Liver (tissue), 9 donors: ENCODE measurements around the gene ENTR1. TPM values are rescaled to one million over a fixed set of nuclear protein-coding genes. Genes with fewer than 3 reads are reported as not detected.

Source experiments
- DNase-seq: peaks from one replicate; pipeline ENCODE4 v3.0.0-alpha.2; 2017; ENCODE audit warnings: low spot score
- H3K27ac ChIP-seq, 2 donors: one replicate each; pipeline ENCODE4 v1.7.0; 2013; ENCODE audit warnings: inconsistent platforms in 2 of 2, low read length in 2 of 2, control low read depth in 1 of 2, low read depth in 1 of 2, mild to moderate bottlenecking in 1 of 2
- H3K27me3 ChIP-seq, 4 donors: one replicate each; pipeline versions ENCODE4 v1.6.1 to v1.7.0; 2013; ENCODE audit warnings: low read length in 3 of 4, inconsistent platforms in 1 of 4, mild to moderate bottlenecking in 1 of 4, moderate library complexity in 1 of 4; ENCODE audit not compliant: control insufficient read depth in 4 of 4, insufficient read depth in 4 of 4
- H3K36me3 ChIP-seq, 4 donors: one replicate each; pipeline versions ENCODE4 v1.6.1 to v1.7.0; 2013; ENCODE audit warnings: low read length in 3 of 4, mild to moderate bottlenecking in 3 of 4, low read depth in 1 of 4, moderate library complexity in 1 of 4; ENCODE audit not compliant: control insufficient read depth in 4 of 4, insufficient read depth in 3 of 4
- H3K4me1 ChIP-seq, 4 donors: one replicate each; pipeline versions ENCODE4 v1.6.1 to v1.7.0; 2013; ENCODE audit warnings: low read length in 3 of 4, mild to moderate bottlenecking in 3 of 4, moderate library complexity in 1 of 4; ENCODE audit not compliant: control insufficient read depth in 4 of 4, insufficient read depth in 4 of 4
- H3K4me3 ChIP-seq, 3 donors: one replicate each; pipeline versions ENCODE4 v1.6.1 to v1.7.0; 2013; ENCODE audit warnings: low read length in 3 of 3, control low read depth in 1 of 3, low read depth in 1 of 3, mild to moderate bottlenecking in 1 of 3
- H3K9ac ChIP-seq, 2 donors: one replicate each; pipeline ENCODE4 v1.7.0; 2013; ENCODE audit warnings: low read length in 2 of 2, mild to moderate bottlenecking in 2 of 2, moderate library complexity in 2 of 2, control low read depth in 1 of 2, low read depth in 1 of 2
- H3K9me3 ChIP-seq, 4 donors: one replicate each; pipeline versions ENCODE4 v1.6.1 to v1.7.0; 2013; ENCODE audit warnings: low read length in 3 of 4; ENCODE audit not compliant: control insufficient read depth in 4 of 4
- EGR1 ChIP-seq, 2 donors: IDR thresholded peaks; 2 replicates each; pipeline ENCODE4 v1.6.1; 2016 to 2018; ENCODE audit warnings: antibody characterized with exemption in 2 of 2, low read depth in 2 of 2
- FOXA1 ChIP-seq: IDR thresholded peaks from 2 replicates; pipeline ENCODE4 v1.6.1; 2016; ENCODE audit warnings: antibody characterized with exemption
- FOXA2 ChIP-seq: IDR thresholded peaks from 2 replicates; pipeline ENCODE4 v1.6.1; 2016; ENCODE audit warnings: antibody characterized with exemption
- GABPA ChIP-seq, 2 donors: IDR thresholded peaks in 1 of 2; conservative IDR thresholded peaks in 1 of 2; 2 replicates each; pipeline ENCODE4 v1.6.1; 2016; ENCODE audit warnings: antibody characterized with exemption in 2 of 2, mild to moderate bottlenecking in 1 of 2, moderate library complexity in 1 of 2
- HNF4A ChIP-seq, 2 donors: conservative IDR thresholded peaks; 2 replicates each; pipeline ENCODE4 v1.6.1; 2016; ENCODE audit warnings: antibody characterized with exemption in 2 of 2, mild to moderate bottlenecking in 2 of 2
- HNF4G ChIP-seq: IDR thresholded peaks from 2 replicates; pipeline ENCODE4 v1.6.1; 2016; ENCODE audit warnings: antibody characterized with exemption
- JUND ChIP-seq, 2 donors: IDR thresholded peaks; 2 replicates each; pipeline ENCODE4 v1.6.1; 2016; ENCODE audit warnings: antibody characterized with exemption in 2 of 2
- NR2F2 ChIP-seq: IDR thresholded peaks from 2 replicates; pipeline ENCODE4 v1.6.1; 2016; ENCODE audit warnings: antibody characterized with exemption
- RAD21 ChIP-seq, 2 donors: IDR thresholded peaks; 2 replicates each; pipeline ENCODE4 v1.6.1; 2016; ENCODE audit warnings: antibody characterized with exemption in 2 of 2, mild to moderate bottlenecking in 2 of 2
- RXRA ChIP-seq, 2 donors: IDR thresholded peaks; 2 replicates each; pipeline ENCODE4 v1.6.1; 2017 to 2018; ENCODE audit warnings: antibody characterized with exemption in 2 of 2, mild to moderate bottlenecking in 1 of 2
- SP1 ChIP-seq: IDR thresholded peaks from 2 replicates; pipeline ENCODE4 v1.6.1; 2018; ENCODE audit warnings: antibody characterized with exemption, mild to moderate bottlenecking
- TAF1 ChIP-seq: conservative IDR thresholded peaks from 2 replicates; pipeline ENCODE4 v1.6.1; 2016; ENCODE audit warnings: antibody characterized with exemption, mild to moderate bottlenecking
- YY1 ChIP-seq: IDR thresholded peaks from 2 replicates; pipeline ENCODE4 v1.6.1; 2016; ENCODE audit warnings: antibody characterized with exemption, mild to moderate bottlenecking
- WGBS: extraction: QIAGEN DNeasy Blood & Tissue Kit; methylation state at CpG from one replicate; pipeline ENCODE4 v1.1.7; 2013; 5-methylcytosine and 5-hydroxymethylcytosine counted together
- polyA plus RNA-seq, 2 donors: library from polyadenylated mRNA; stranded (reverse) in 1 of 2; unstranded in 1 of 2; fragments of 200-250 nt in 1 of 2; fragments of >200 nt in 1 of 2; fragmentation: Nextera tagmentation in 1 of 2; extraction: Ambion mirVana in 1 of 2; gene quantifications; one replicate each; pipeline versions ENCODE4 v1.2.1 to v1.2.3, GENCODE V29; 2013 to 2015
- total RNA-seq, 2 donors: library from RNA; depleted of rRNA; stranded (reverse); fragments of >200 nt; gene quantifications; one replicate each; pipeline ENCODE4 v1.2.3, GENCODE V29; 2014
- TF ChIP-seq, protein P1 (sequence below): IDR thresholded peaks from 2 replicates; pipeline ENCODE4 v1.6.1; 2016; ENCODE audit warnings: antibody characterized with exemption
- TF ChIP-seq, protein P2 (sequence below): IDR thresholded peaks from 2 replicates; pipeline ENCODE4 v1.6.1; 2016; ENCODE audit warnings: antibody characterized with exemption
- TF ChIP-seq, protein P3 (sequence below): fragments of 150-350 bp; IDR thresholded peaks from 2 replicates; pipeline ENCODE4 v1.5.1; 2017; ENCODE audit warnings: improper control_type of control experiment, low read depth, low read length; ENCODE audit not compliant: missing input control
- TF ChIP-seq, protein P4 (sequence below): IDR thresholded peaks from 2 replicates; pipeline ENCODE4 v1.6.1; 2016; ENCODE audit warnings: antibody characterized with exemption, mild to moderate bottlenecking
- TF ChIP-seq, protein P5 (sequence below): IDR thresholded peaks from 2 replicates; pipeline ENCODE4 v1.6.1; 2016; ENCODE audit warnings: antibody characterized with exemption
- donor health status: healthy.
- donor health status: healthy.
- donor health status: healthy.
- donor health status: healthy.
- donor health status: healthy.

ENTR1 gene
- total and polyA plus RNA-seq, 4 donors, result 11.0 to 28.1 (median 19.1) TPM

DNA sequence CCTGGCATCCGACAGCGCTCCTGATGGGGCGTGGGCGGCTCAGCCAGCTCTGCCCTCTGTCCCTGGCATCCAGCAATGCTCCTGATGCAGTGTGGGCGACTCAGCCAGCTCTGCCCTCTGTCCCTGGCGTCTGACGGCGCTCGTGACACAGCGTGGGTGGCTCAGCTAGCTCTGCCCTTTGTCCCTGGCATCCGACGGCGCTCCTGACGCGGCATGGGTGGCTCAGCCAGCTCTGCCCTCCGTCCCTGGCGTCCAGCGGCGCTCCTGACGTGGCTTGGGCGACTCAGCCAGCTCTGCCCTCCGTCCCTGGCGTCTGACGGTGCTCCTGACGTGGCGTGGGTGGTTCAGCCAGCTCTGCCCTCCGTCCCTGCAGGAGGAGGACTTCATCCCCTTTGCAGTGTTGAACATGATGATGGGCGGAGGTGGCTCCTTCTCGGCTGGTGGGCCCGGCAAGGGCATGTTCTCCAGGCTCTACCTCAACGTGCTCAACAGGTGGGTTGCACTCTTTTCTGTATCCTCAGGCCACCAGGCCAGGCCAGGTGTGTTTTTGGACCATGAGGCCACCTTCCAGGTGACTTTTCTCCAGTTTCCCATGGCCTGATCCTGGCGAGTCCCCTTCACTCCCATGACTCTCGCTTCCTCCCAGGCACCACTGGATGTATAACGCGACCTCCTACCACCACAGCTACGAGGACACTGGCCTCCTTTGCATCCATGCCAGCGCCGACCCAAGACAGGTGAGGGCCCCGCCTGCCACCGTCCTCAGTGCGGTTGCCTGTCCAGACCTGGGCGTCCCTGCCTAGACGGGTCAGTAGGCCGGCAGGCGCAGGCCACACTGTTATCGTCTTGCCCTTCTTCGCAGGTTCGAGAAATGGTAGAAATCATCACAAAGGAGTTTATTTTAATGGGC is 8.0 kb upstream of the ENTR1 start:
- Histone ChIP-seq H3K27ac (peak overlapping the region; percentile 83 to 93), H3K4me3 (no peak overlapping the region), H3K4me1 (peaks cover 2 to 13% (median 7%) of the 10 kb centered on the region in 4 donors), H3K9ac (peak overlapping the region in 1 of 2 donors; percentile 49), H3K27me3 (no peaks in the 10 kb centered on the region), H3K9me3 (no peaks in the 10 kb centered on the region), H3K36me3 (peaks cover 23 to 81% (median 47%) of the 10 kb centered on the region in 4 donors)
- 61% methylated on average over 48 of the region's 48 CpGs for WGBS
- DNase-seq, result no peak
- TF ChIP-seq RAD21 (IDR thresholded peaks at IDR 0.05), result no peak
- TF ChIP-seq, protein P1, sequence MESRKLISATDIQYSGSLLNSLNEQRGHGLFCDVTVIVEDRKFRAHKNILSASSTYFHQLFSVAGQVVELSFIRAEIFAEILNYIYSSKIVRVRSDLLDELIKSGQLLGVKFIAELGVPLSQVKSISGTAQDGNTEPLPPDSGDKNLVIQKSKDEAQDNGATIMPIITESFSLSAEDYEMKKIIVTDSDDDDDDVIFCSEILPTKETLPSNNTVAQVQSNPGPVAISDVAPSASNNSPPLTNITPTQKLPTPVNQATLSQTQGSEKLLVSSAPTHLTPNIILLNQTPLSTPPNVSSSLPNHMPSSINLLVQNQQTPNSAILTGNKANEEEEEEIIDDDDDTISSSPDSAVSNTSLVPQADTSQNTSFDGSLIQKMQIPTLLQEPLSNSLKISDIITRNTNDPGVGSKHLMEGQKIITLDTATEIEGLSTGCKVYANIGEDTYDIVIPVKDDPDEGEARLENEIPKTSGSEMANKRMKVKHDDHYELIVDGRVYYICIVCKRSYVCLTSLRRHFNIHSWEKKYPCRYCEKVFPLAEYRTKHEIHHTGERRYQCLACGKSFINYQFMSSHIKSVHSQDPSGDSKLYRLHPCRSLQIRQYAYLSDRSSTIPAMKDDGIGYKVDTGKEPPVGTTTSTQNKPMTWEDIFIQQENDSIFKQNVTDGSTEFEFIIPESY, result no peak
- TF ChIP-seq RXRA (IDR thresholded peaks at IDR 0.05), result peak in 1 of 2 donors; percentile 89
- TF ChIP-seq, protein P2, sequence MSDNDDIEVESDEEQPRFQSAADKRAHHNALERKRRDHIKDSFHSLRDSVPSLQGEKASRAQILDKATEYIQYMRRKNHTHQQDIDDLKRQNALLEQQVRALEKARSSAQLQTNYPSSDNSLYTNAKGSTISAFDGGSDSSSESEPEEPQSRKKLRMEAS, result no peak
- no peak for TF ChIP-seq TAF1
- TF ChIP-seq, protein P3, sequence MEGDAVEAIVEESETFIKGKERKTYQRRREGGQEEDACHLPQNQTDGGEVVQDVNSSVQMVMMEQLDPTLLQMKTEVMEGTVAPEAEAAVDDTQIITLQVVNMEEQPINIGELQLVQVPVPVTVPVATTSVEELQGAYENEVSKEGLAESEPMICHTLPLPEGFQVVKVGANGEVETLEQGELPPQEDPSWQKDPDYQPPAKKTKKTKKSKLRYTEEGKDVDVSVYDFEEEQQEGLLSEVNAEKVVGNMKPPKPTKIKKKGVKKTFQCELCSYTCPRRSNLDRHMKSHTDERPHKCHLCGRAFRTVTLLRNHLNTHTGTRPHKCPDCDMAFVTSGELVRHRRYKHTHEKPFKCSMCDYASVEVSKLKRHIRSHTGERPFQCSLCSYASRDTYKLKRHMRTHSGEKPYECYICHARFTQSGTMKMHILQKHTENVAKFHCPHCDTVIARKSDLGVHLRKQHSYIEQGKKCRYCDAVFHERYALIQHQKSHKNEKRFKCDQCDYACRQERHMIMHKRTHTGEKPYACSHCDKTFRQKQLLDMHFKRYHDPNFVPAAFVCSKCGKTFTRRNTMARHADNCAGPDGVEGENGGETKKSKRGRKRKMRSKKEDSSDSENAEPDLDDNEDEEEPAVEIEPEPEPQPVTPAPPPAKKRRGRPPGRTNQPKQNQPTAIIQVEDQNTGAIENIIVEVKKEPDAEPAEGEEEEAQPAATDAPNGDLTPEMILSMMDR, result no peak
- TF ChIP-seq, protein P4, sequence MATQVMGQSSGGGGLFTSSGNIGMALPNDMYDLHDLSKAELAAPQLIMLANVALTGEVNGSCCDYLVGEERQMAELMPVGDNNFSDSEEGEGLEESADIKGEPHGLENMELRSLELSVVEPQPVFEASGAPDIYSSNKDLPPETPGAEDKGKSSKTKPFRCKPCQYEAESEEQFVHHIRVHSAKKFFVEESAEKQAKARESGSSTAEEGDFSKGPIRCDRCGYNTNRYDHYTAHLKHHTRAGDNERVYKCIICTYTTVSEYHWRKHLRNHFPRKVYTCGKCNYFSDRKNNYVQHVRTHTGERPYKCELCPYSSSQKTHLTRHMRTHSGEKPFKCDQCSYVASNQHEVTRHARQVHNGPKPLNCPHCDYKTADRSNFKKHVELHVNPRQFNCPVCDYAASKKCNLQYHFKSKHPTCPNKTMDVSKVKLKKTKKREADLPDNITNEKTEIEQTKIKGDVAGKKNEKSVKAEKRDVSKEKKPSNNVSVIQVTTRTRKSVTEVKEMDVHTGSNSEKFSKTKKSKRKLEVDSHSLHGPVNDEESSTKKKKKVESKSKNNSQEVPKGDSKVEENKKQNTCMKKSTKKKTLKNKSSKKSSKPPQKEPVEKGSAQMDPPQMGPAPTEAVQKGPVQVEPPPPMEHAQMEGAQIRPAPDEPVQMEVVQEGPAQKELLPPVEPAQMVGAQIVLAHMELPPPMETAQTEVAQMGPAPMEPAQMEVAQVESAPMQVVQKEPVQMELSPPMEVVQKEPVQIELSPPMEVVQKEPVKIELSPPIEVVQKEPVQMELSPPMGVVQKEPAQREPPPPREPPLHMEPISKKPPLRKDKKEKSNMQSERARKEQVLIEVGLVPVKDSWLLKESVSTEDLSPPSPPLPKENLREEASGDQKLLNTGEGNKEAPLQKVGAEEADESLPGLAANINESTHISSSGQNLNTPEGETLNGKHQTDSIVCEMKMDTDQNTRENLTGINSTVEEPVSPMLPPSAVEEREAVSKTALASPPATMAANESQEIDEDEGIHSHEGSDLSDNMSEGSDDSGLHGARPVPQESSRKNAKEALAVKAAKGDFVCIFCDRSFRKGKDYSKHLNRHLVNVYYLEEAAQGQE, result peak; percentile 70
- TF ChIP-seq, protein P5, sequence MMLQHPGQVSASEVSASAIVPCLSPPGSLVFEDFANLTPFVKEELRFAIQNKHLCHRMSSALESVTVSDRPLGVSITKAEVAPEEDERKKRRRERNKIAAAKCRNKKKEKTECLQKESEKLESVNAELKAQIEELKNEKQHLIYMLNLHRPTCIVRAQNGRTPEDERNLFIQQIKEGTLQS, result no peak
- TF ChIP-seq YY1, result peak; percentile 92
- TF ChIP-seq SP1, result peak; percentile 79
- TF ChIP-seq NR2F2, result no peak
- TF ChIP-seq EGR1 (IDR thresholded peaks at IDR 0.05; ENCODE audit: low read depth in 2 of 2), result peak; percentile 98 to 100
- TF ChIP-seq HNF4A (conservative IDR thresholded peaks at IDR 0.05), result peak; percentile 69 to 96
- TF ChIP-seq JUND (IDR thresholded peaks at IDR 0.05), result peak in 1 of 2 donors; percentile 72
- TF ChIP-seq FOXA2, result peak; percentile 75
- TF ChIP-seq FOXA1, result peak; percentile 61
- peak in 1 of 2 donors; percentile 81 for TF ChIP-seq GABPA (IDR thresholded peaks at IDR 0.05 in 1 of 2, conservative IDR thresholded peaks at IDR 0.05 in 1 of 2)
- TF ChIP-seq HNF4G, result no peak
